ENCODE results near the gene TGFBR2.

The TGFBR2 gene

GRCh38 chr3:30633718-30634117 lies 27.3 kb downstream of the TGFBR2 start:
- no peak for DNase-seq (ENCODE audit: insufficient read length, low spot score)
- no peak for FAIRE-seq

GRCh38 chr3:30634761-30635735 lies 28.6 kb downstream of the TGFBR2 start:
- DNase-seq (ENCODE audit: insufficient read length, low spot score) (no peak), FAIRE-seq (no peak)

GRCh38 chr3:30637310-30638219 lies 31.2 kb downstream of the TGFBR2 start:
- DNase-seq (ENCODE audit: insufficient read length, low spot score) = no peak
- FAIRE-seq = no peak

GRCh38 chr3:30638685-30639412 lies 32.4 kb downstream of the TGFBR2 start:
- no peak for FAIRE-seq
- no peak for DNase-seq (ENCODE audit: insufficient read length, low spot score)

GRCh38 chr3:30639937-30640336 lies 33.5 kb downstream of the TGFBR2 start:
- peak; percentile 18 for FAIRE-seq
- no peak for DNase-seq (ENCODE audit: insufficient read length, low spot score)

- FAIRE-seq (no peak), DNase-seq (ENCODE audit: insufficient read length, low spot score) (no peak)
These were observed 34.5 kb downstream of the TGFBR2 start for GRCh38 chr3:30640851-30641250.

- DNase-seq (ENCODE audit: insufficient read length, low spot score) = no peak
- no peak for FAIRE-seq
These were observed 35.2 kb downstream of the TGFBR2 start for GRCh38 chr3:30641416-30642251.

- peak; percentile 4 for FAIRE-seq
- DNase-seq (ENCODE audit: insufficient read length, low spot score) = no peak
These were observed 36.5 kb downstream of the TGFBR2 start for GRCh38 chr3:30642849-30643361.

GRCh38 chr3:30643763-30644462 lies 37.5 kb downstream of the TGFBR2 start:
- no peak for DNase-seq (ENCODE audit: insufficient read length, low spot score)
- no peak for FAIRE-seq

GRCh38 chr3:30644615-30645014 lies 38.2 kb downstream of the TGFBR2 start:
- FAIRE-seq = peak; percentile 49

GRCh38 chr3:30645077-30645476 lies 38.7 kb downstream of the TGFBR2 start:
- DNase-seq (ENCODE audit: insufficient read length, low spot score) (no peak), FAIRE-seq (no peak)

More at GRCh38 chr3:30644615-30645014, 38.2 kb downstream of the TGFBR2 start:
- DNase-seq (ENCODE audit: insufficient read length, low spot score) = no peak

- FAIRE-seq (no peak), DNase-seq (ENCODE audit: insufficient read length, low spot score) (no peak)
These were observed 39.9 kb downstream of the TGFBR2 start for GRCh38 chr3:30646181-30646876.

GRCh38 chr3:30646961-30647752 lies 40.8 kb downstream of the TGFBR2 start:
- DNase-seq (ENCODE audit: insufficient read length, low spot score) (no peak), FAIRE-seq (no peak)

- FAIRE-seq (no peak), DNase-seq (ENCODE audit: insufficient read length, low spot score) (no peak)
These were observed 42.4 kb downstream of the TGFBR2 start for GRCh38 chr3:30648670-30649357.

- FAIRE-seq (no peak), DNase-seq (ENCODE audit: insufficient read length, low spot score) (no peak)
These were observed 43.3 kb downstream of the TGFBR2 start for GRCh38 chr3:30649572-30650318.

GRCh38 chr3:30650348-30650995 lies 44.1 kb downstream of the TGFBR2 start:
- no peak for DNase-seq (ENCODE audit: insufficient read length, low spot score)
- no peak for FAIRE-seq

Measured in GM19239 (cell line).